VCaP (cell line): ENCODE data around the gene ZDHHC1.

ENCODE experiments used
- H3K27ac ChIP-seq: fragments of 450-650 bp; 2 replicates; pipeline ENCODE4 v1.5.1; 2017
- TF ChIP-seq, protein P1 (sequence below): fragments of 450-650 bp; conservative IDR thresholded peaks from 2 replicates; pipeline ENCODE4 v1.5.1; 2017; ENCODE audit warnings: mild to moderate bottlenecking, moderate library complexity

Gene ZDHHC1

DNA sequence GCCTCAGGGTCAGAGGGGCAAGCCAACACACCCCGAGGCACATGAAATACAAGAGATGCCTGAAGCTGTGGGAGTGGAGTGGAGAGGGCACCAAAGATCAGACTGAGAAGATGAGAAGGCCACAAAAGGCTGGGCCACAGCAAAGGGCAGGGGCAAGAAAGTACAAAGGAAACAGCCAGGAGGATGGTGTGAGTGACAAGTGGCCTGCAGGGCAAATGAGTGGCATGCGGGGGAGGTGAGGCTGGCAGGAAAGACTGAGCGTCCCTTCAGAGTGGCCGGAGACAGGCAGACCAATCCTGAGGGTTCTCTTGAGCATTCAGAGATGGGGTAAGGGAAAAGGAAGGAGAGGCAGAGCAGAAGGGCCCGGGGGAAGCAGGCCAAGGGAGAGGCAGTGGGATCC is 37.8 kb upstream of the ZDHHC1 start:
- H3K27ac ChIP-seq, result peak overlapping the region; percentile 91
- TF ChIP-seq, protein P1, sequence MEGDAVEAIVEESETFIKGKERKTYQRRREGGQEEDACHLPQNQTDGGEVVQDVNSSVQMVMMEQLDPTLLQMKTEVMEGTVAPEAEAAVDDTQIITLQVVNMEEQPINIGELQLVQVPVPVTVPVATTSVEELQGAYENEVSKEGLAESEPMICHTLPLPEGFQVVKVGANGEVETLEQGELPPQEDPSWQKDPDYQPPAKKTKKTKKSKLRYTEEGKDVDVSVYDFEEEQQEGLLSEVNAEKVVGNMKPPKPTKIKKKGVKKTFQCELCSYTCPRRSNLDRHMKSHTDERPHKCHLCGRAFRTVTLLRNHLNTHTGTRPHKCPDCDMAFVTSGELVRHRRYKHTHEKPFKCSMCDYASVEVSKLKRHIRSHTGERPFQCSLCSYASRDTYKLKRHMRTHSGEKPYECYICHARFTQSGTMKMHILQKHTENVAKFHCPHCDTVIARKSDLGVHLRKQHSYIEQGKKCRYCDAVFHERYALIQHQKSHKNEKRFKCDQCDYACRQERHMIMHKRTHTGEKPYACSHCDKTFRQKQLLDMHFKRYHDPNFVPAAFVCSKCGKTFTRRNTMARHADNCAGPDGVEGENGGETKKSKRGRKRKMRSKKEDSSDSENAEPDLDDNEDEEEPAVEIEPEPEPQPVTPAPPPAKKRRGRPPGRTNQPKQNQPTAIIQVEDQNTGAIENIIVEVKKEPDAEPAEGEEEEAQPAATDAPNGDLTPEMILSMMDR, result no peak

- peak overlapping the region; percentile 91 for H3K27ac ChIP-seq
- TF ChIP-seq, protein P1, result no peak
Observed at GRCh38 chr16:67451704-67452435, 35.6 kb upstream of the ZDHHC1 start.

- TF ChIP-seq, protein P1, result no peak
- H3K27ac ChIP-seq, result peak overlapping the region; percentile 91
Observed at GRCh38 chr16:67451061-67451703, 34.9 kb upstream of the ZDHHC1 start.

DNA sequence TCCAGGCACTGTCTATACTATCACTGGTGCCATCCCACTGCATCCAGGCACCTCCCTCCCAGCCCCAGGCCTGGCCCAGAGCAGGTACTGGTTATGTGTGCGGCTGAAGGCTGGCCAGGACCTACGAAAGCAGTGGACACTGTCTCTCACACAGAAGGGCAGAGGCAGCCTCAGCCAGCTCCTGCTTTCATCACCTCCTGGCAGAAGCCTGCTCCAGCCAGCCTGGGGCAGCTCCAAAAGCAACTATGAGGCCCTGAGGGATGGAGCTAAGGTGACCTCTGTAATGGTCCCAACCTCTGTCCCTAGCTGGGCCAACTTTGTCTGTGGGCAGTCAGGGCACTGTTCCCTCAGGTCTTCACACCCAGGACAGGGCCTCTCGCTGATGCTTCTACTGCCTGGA is 33.5 kb upstream of the ZDHHC1 start:
- TF ChIP-seq, protein P1, result no peak
- no peak overlapping the region; the same call in 1 of the 2 replicates for H3K27ac ChIP-seq

- H3K27ac ChIP-seq, result no peak overlapping the region
- TF ChIP-seq, protein P1, result no peak
Observed at GRCh38 chr16:67449336-67449735, 33.1 kb upstream of the ZDHHC1 start.

DNA sequence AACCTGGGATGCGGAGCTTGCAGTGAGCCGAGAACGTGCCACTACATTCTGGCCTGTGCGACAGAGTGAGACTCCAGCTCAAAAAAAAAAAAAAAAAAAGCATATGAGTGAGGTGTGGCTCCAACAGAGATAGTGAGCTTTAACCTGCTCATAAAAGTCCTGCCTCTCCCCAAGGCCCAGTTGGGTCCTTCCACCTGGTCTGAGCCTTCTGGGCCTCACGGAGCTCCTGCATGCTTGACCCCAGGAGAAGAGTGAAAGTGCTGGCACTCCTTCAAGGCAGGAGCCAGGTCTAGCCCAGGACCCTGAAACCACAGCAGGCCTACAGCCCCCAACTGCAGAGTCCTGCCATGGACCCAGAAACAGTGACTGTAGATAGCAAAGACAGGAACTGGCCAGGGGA is 32.3 kb upstream of the ZDHHC1 start:
- TF ChIP-seq, protein P1, result no peak
- H3K27ac ChIP-seq, result no peak overlapping the region

DNA sequence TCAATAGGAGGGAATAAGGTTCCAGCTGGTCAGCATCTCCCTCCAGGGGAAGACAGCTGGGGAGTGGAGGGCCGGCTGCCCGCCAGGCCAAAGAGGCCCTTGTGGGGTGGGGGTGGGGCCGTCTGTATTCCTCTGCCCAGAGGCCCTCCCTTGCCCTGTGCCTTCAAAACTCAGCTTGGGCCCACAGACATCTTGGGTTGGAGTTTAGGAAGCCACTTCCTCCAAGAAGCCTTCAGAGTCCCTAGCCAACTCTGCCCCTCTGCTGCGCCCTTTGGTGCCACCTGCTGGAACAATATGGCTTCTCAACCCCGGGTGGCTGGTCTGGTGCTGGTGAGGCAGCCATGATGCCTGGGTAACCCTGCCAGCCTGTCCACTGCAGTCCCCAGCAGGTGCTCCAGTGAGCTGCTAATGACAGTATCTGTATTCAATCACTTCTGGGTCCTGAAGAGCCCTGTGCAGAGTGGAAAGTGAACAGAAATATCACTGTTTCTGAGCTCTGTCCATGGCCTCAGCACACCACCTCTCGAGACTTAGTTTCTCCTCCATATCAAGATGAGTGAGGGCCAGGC is 31.3 kb upstream of the ZDHHC1 start:
- TF ChIP-seq, protein P1, result no peak; the same call in 1 of the 2 replicates
- H3K27ac ChIP-seq, result no peak overlapping the region
